ENCODE measurements around the gene USP36. TPM values are rescaled to one million over a fixed set of nuclear protein-coding genes. Genes with fewer than 3 reads are reported as not detected.

USP36 gene
- polyA plus RNA-seq, 1 donor (not counting 4 experiments of a cell fraction or from before 2014, with no cell fraction given), result 25.2 TPM

DNA sequence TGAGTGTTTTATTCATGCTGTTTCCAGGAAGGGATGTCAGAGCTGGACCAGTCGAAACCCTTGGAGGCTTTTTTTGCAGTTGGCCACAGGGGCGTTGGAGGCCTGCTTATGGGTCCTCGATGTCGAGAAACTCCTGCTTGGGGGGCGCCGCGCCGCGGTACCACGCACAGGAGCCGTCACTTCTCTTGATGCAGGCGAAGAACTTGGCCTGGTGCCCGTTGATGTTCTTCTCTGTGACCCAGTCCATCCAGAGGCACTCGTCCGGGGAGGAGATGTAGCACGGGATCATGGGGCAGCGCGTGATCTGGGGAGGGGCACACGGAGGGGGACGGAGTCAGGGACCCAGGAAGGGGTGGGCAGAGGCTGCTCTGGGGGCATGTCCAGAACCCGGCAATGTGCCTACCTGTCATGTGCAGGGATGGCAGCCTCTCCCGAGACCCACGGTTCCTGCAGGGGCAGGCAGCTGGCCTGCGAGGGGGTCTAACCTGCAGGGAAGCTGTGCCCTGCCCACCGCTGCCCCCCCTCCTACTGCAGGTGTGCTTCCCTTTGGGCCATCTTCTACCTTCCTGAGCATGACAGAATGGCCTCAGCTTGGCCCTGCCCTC is 15.0 kb upstream of the USP36 start:
- no peak overlapping the region for H3K27ac ChIP-seq (ENCODE audit: control insufficient read depth, insufficient read depth, low read length)
- no peak overlapping the region for H2AFZ ChIP-seq (ENCODE audit: control insufficient read depth, low read length)
- H3K4me3 ChIP-seq (ENCODE audit: control insufficient read depth in 2 of 3, extremely low read depth in 1 of 3, insufficient read depth in 2 of 3, low read depth in 1 of 3, low read length in 3 of 3), result no peak overlapping the region
- peaks cover 3% of the 10 kb centered on the region for H3K27me3 ChIP-seq (ENCODE audit: control insufficient read depth, extremely low read depth, insufficient read depth, low read length)
- H3K36me3 ChIP-seq (ENCODE audit: control insufficient read depth in 2 of 2, extremely low read depth in 1 of 2, insufficient read depth in 2 of 2, low read length in 2 of 2), result no peaks in the 10 kb centered on the region
- FAIRE-seq (no peak), DNase-seq (ENCODE audit: low read depth, low spot score) (no peak)
- no peak overlapping the region for H3K4me2 ChIP-seq (ENCODE audit: control insufficient read depth, extremely low read depth, insufficient read depth, low read depth, low read length)
- TF ChIP-seq EZH2 (IDR thresholded peaks at IDR 0.05; ENCODE audit: low read length), result no peak
- TF ChIP-seq, protein P1, sequence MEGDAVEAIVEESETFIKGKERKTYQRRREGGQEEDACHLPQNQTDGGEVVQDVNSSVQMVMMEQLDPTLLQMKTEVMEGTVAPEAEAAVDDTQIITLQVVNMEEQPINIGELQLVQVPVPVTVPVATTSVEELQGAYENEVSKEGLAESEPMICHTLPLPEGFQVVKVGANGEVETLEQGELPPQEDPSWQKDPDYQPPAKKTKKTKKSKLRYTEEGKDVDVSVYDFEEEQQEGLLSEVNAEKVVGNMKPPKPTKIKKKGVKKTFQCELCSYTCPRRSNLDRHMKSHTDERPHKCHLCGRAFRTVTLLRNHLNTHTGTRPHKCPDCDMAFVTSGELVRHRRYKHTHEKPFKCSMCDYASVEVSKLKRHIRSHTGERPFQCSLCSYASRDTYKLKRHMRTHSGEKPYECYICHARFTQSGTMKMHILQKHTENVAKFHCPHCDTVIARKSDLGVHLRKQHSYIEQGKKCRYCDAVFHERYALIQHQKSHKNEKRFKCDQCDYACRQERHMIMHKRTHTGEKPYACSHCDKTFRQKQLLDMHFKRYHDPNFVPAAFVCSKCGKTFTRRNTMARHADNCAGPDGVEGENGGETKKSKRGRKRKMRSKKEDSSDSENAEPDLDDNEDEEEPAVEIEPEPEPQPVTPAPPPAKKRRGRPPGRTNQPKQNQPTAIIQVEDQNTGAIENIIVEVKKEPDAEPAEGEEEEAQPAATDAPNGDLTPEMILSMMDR (optimal IDR thresholded peaks at IDR 0.05 in 1 of 3, IDR thresholded peaks at IDR 0.05 in 1 of 3, conservative IDR thresholded peaks at IDR 0.05 in 1 of 3; ENCODE audit: extremely low read depth in 1 of 3, insufficient read depth in 2 of 3, low read length in 3 of 3), result no peak
- H3K9ac ChIP-seq (ENCODE audit: control insufficient read depth, extremely low read depth, insufficient read depth, low read length), result no peak overlapping the region
- H3K9me1 ChIP-seq (ENCODE audit: control insufficient read depth, extremely low read depth, insufficient read depth, low read length), result no peaks in the 10 kb centered on the region
- H3K4me1 ChIP-seq (ENCODE audit: control insufficient read depth, extremely low read depth, insufficient read depth, low read length), result no peaks in the 10 kb centered on the region
- H3K9me3 ChIP-seq (ENCODE audit: control insufficient read depth, low read depth, low read length), result no peaks in the 10 kb centered on the region
- no peaks in the 10 kb centered on the region for H4K20me1 ChIP-seq (ENCODE audit: control insufficient read depth, extremely low read depth, insufficient read depth, low read length)
- no peaks in the 10 kb centered on the region for H3K79me2 ChIP-seq (ENCODE audit: control insufficient read depth, insufficient read depth, low read length)
- dilution Hi-C loops (cut with MboI; ENCODE audit: extremely low pct_ligation_motif_present, low sequenced_read_pairs), result no loop called here

- Histone ChIP-seq H3K27ac (ENCODE audit: control insufficient read depth, insufficient read depth, low read length) (no peak overlapping the region), H2AFZ (ENCODE audit: control insufficient read depth, low read length) (no peak overlapping the region), H4K20me1 (ENCODE audit: control insufficient read depth, extremely low read depth, insufficient read depth, low read length) (no peaks in the 10 kb centered on the region), H3K4me2 (ENCODE audit: control insufficient read depth, extremely low read depth, insufficient read depth, low read depth, low read length) (no peak overlapping the region), H3K27me3 (ENCODE audit: control insufficient read depth, extremely low read depth, insufficient read depth, low read length) (peaks cover 3% of the 10 kb centered on the region), H3K9me3 (ENCODE audit: control insufficient read depth, low read depth, low read length) (no peaks in the 10 kb centered on the region), H3K36me3 (ENCODE audit: control insufficient read depth in 2 of 2, extremely low read depth in 1 of 2, insufficient read depth in 2 of 2, low read length in 2 of 2) (no peaks in the 10 kb centered on the region), H3K4me3 (ENCODE audit: control insufficient read depth in 2 of 3, extremely low read depth in 1 of 3, insufficient read depth in 2 of 3, low read depth in 1 of 3, low read length in 3 of 3) (no peak overlapping the region), H3K79me2 (ENCODE audit: control insufficient read depth, insufficient read depth, low read length) (no peaks in the 10 kb centered on the region), H3K4me1 (ENCODE audit: control insufficient read depth, extremely low read depth, insufficient read depth, low read length) (no peaks in the 10 kb centered on the region), H3K9ac (ENCODE audit: control insufficient read depth, extremely low read depth, insufficient read depth, low read length) (no peak overlapping the region), H3K9me1 (ENCODE audit: control insufficient read depth, extremely low read depth, insufficient read depth, low read length) (no peaks in the 10 kb centered on the region)
- dilution Hi-C loops (cut with MboI; ENCODE audit: extremely low pct_ligation_motif_present, low sequenced_read_pairs), result no loop called here
- DNase-seq (ENCODE audit: low read depth, low spot score) (no peak), FAIRE-seq (no peak)
- TF ChIP-seq EZH2 (IDR thresholded peaks at IDR 0.05; ENCODE audit: low read length), result no peak
- TF ChIP-seq, protein P1 (optimal IDR thresholded peaks at IDR 0.05 in 1 of 3, IDR thresholded peaks at IDR 0.05 in 1 of 3, conservative IDR thresholded peaks at IDR 0.05 in 1 of 3; ENCODE audit: extremely low read depth in 1 of 3, insufficient read depth in 2 of 3, low read length in 3 of 3), result no peak
These were observed 13.9 kb upstream of the USP36 start for GRCh38 chr17:78854508-78854907.
